ENCODE measurements around the gene ARMC6. TPM values are rescaled to one million over a fixed set of nuclear protein-coding genes. Genes with fewer than 3 reads are reported as not detected.

Gene ARMC6
- total and polyA plus RNA-seq, 2 of the 13 experiments (the other 11 are each of a cell fraction or from before 2014, with no cell fraction given), result 16.2 to 36.8 TPM

- TF ChIP-seq POGK (CRISPR knock-in tag; conservative IDR thresholded peaks at IDR 0.05) (peak; percentile 31), HOXD1 (CRISPR knock-in tag; IDR thresholded peaks at IDR 0.05) (peak; percentile 89), MED8 (CRISPR knock-in tag; IDR thresholded peaks at IDR 0.05; ENCODE audit: insufficient replicate concordance) (peak; percentile 86), KDM5A (IDR thresholded peaks at IDR 0.05; ENCODE audit: borderline replicate concordance, low read length) (no peak), ATF4 (CRISPR knock-in tag; IDR thresholded peaks at IDR 0.05) (peak in 1 of 2 experiments; percentile 90; a peak in 2 of 4 replicates), ZNF343 (CRISPR knock-in tag; IDR thresholded peaks at IDR 0.05) (no peak), ZSCAN9 (CRISPR knock-in tag; IDR thresholded peaks at IDR 0.05; ENCODE audit: borderline replicate concordance) (peak; percentile 77; the same call in 1 of the 2 replicates), MAZ (IDR thresholded peaks at IDR 0.05; ENCODE audit: borderline replicate concordance, low read depth, low read length) (0 out of 2 replicates have a peak, but pooled peaks have one; percentile 16), MAZ (CRISPR knock-in tag; IDR thresholded peaks at IDR 0.05; ENCODE audit: low read depth) (peak; percentile 92; the same call in 1 of the 2 replicates), LRRFIP1 (CRISPR knock-in tag; conservative IDR thresholded peaks at IDR 0.05) (no peak), MTERF4 (CRISPR knock-in tag; IDR thresholded peaks at IDR 0.05) (no peak), MEIS1 (CRISPR knock-in tag; IDR thresholded peaks at IDR 0.05; ENCODE audit: borderline replicate concordance) (peak; percentile 63; the same call in 1 of the 2 replicates), ATF6 (CRISPR knock-in tag; conservative IDR thresholded peaks at IDR 0.05) (no peak), ZNF264 (CRISPR knock-in tag; IDR thresholded peaks at IDR 0.05) (peak; percentile 69), HHEX (CRISPR knock-in tag; IDR thresholded peaks at IDR 0.05) (peak; percentile 20; the same call in 1 of the 2 replicates), MYC (CRISPR knock-in tag; IDR thresholded peaks at IDR 0.05; ENCODE audit: borderline replicate concordance) (peak; percentile 92), TBL1XR1 (IDR thresholded peaks at IDR 0.05; ENCODE audit: borderline replicate concordance, low read length, partially characterized antibody) (peak; percentile 78), ZSCAN31 (CRISPR knock-in tag; IDR thresholded peaks at IDR 0.05; ENCODE audit: low read depth) (peak; percentile 89), ZC3H13 (CRISPR knock-in tag; IDR thresholded peaks at IDR 0.05) (peak; percentile 77; the same call in 1 of the 2 replicates)
Measured at GRCh38 chr19:19096641-19097627, 63.5 kb downstream of the ARMC6 start (continued).

Measured in HepG2 (cell line).